Measurements from ENCODE around the gene RAB5B. TPM values are rescaled to one million over a fixed set of nuclear protein-coding genes. Genes with fewer than 3 reads are reported as not detected.
A peak's percentile ranks its signal among the peaks of the same experiment; 100 is the strongest.
"Not testable (repeated sequence)": the region's sequence is repeated elsewhere in the genome, so short reads cannot be mapped to it uniquely, and the experiment has no call there.

RAB5B gene
- total RNA-seq, 3 donors from 2014 or later (not counting 1 experiment from before 2014, with no cell fraction given), result 69.4 to 80.0 (median 78.2) TPM

GRCh38 chr12:56001487-56002100 is 27.7 kb downstream of the RAB5B start:
- no peak overlapping the region for H3K27ac Mint-ChIP-seq
- H3K4me1 ChIP-seq (ENCODE audit: control insufficient read depth, insufficient read depth, low read length), result peaks cover 14% of the 10 kb centered on the region
- DNase-seq, result no peak
- TF ChIP-seq CTCF (IDR thresholded peaks at IDR 0.05), result no peak
- peaks cover 3% of the 10 kb centered on the region for H3K36me3 ChIP-seq (ENCODE audit: control insufficient read depth, insufficient read depth, low read length)
- no peak for ATAC-seq
- H3K9me3 ChIP-seq (ENCODE audit: control insufficient read depth, insufficient read depth, low read length), result no peaks in the 10 kb centered on the region
- no peaks in the 10 kb centered on the region for H3K36me3 Mint-ChIP-seq
- intact Hi-C loops (cut with micrococcal nuclease), result no loop called here
- no peak overlapping the region for H3K4me3 ChIP-seq (ENCODE audit: low read length)
- no peaks in the 10 kb centered on the region for H3K9me3 Mint-ChIP-seq
- no peaks in the 10 kb centered on the region for H3K27me3 ChIP-seq (ENCODE audit: control insufficient read depth, insufficient read depth, low read length)
- H3K27ac ChIP-seq (ENCODE audit: low read length), result no peak overlapping the region
- H3K27me3 Mint-ChIP-seq (ENCODE audit: low read depth in 2 of 2), result no peaks in the 10 kb centered on the region
- H3K4me1 Mint-ChIP-seq, result peaks cover 7 to 12% of the 10 kb centered on the region in 2 donors
- 72% methylated on average over 5 of the region's 7 CpGs for WGBS (ENCODE audit: insufficient coverage)
- H3K4me3 Mint-ChIP-seq, result no peak overlapping the region

DNA sequence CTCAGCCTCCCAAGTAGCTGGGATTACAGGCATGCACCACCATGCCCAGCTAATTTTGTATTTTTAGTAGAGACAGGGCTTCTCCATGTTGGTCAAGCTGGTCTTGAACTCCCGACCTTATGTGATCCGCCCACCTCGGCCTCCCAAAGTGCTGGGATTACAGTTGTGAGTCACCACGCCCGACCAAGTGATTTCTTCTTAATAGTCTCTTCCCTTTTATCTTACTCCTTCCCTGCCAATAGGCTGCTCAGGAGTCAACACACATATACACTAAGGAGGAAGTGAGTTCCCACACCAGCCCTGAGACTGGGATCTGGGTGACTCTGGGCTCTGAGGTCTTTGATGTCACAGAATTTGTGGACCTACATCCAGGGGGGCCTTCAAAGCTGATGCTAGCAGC is 29.5 kb downstream of the RAB5B start:
- peaks cover 7 to 13% of the 10 kb centered on the region in 2 donors for H3K4me1 Mint-ChIP-seq
- H3K27ac Mint-ChIP-seq; H3K4me3 ChIP-seq (ENCODE audit: low read length); H3K9me3 Mint-ChIP-seq; H3K4me3 Mint-ChIP-seq; H3K9me3 ChIP-seq (ENCODE audit: control insufficient read depth, insufficient read depth, low read length); H3K27me3 Mint-ChIP-seq (ENCODE audit: low read depth in 2 of 2); H3K27ac ChIP-seq (ENCODE audit: low read length); DNase-seq; ATAC-seq; H3K27me3 ChIP-seq (ENCODE audit: control insufficient read depth, insufficient read depth, low read length); intact Hi-C loops (cut with micrococcal nuclease); H3K36me3 Mint-ChIP-seq; H3K36me3 ChIP-seq (ENCODE audit: control insufficient read depth, insufficient read depth, low read length): not testable (repeated sequence)
- WGBS (ENCODE audit: insufficient coverage), result 94% methylated on average over 5 of the region's 5 CpGs
- peaks cover 12% of the 10 kb centered on the region for H3K4me1 ChIP-seq (ENCODE audit: control insufficient read depth, insufficient read depth, low read length)

- Histone ChIP-seq H3K9me3 (ENCODE audit: control insufficient read depth, insufficient read depth, low read length) (no peaks in the 10 kb centered on the region), H3K27me3 (ENCODE audit: control insufficient read depth, insufficient read depth, low read length) (no peaks in the 10 kb centered on the region), H3K4me3 (ENCODE audit: low read length) (no peak overlapping the region), H3K27ac (ENCODE audit: low read length) (no peak overlapping the region), H3K4me1 (ENCODE audit: control insufficient read depth, insufficient read depth, low read length) (peaks cover 12% of the 10 kb centered on the region), H3K36me3 (ENCODE audit: control insufficient read depth, insufficient read depth, low read length) (peaks cover 3% of the 10 kb centered on the region)
- peak overlapping the region; percentile 22 to 38 for H3K27ac Mint-ChIP-seq
- ATAC-seq, result no peak
- DNase-seq, result no peak
- H3K27me3 Mint-ChIP-seq (ENCODE audit: low read depth in 2 of 2), result no peaks in the 10 kb centered on the region
- WGBS (ENCODE audit: insufficient coverage), result 94% methylated on average over 10 of the region's 10 CpGs
- intact Hi-C loops (cut with micrococcal nuclease), result no loop called here
- peaks cover 7 to 19% of the 10 kb centered on the region in 2 donors for H3K4me1 Mint-ChIP-seq
- H3K36me3 Mint-ChIP-seq, result no peaks in the 10 kb centered on the region
- no peak overlapping the region for H3K4me3 Mint-ChIP-seq
- no peaks in the 10 kb centered on the region for H3K9me3 Mint-ChIP-seq
- no peak for TF ChIP-seq CTCF (IDR thresholded peaks at IDR 0.05)
Measured at GRCh38 chr12:56004211-56004610, 30.3 kb downstream of the RAB5B start.

DNA sequence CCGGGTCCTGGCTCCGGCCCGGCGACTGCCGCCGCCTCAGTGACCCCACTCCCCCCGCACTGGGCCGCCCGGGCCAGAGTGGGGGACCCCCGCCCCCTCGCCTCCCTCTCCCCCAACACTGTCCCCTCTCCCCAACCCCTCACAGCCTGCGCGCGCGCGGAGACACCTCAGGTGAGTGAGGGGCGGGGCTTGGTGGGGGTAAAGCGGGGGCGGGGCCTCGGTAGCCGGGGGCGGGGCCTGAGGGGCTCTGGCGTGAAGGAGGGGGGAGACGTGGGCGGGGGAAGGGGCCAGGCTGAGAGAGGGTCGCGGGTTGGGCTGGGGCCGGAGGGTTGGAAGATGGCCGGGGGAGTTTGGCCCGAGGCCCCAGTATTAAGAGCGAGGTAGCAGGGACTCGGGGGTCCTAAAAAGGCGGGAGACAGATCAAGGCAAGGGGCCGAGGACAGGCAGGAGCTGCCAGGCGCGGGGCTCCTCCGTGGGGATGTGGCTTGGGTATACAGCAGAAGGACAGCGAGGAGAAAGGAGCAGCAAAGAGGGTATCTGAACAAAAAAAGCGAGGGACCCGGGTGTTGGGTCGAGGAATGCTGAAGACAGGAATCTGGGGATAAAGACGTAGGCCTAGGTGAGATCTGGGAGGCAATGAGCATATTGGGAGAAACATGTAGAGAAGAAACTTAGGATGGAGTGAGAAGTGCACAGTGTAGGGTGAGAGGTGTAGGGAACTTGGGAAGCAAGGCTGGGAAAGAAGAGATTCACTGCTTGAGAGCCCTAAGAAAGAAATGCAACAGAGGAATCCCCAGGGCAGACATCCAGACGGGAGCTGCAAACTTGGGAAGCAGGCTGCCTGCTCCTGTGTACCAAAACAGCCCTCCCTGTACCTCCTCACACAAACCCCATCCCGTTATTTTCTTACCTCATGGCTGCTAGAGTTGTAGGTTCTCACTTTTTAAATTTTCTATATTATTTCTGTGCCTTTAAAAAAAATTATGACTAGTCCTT is 34.0 kb downstream of the RAB5B start:
- Histone ChIP-seq H3K36me3 (ENCODE audit: control insufficient read depth, insufficient read depth, low read length) (peaks cover 3% of the 10 kb centered on the region), H3K4me1 (ENCODE audit: control insufficient read depth, insufficient read depth, low read length) (peaks cover 12% of the 10 kb centered on the region), H3K4me3 (ENCODE audit: low read length) (peak overlapping the region; percentile 53), H3K27me3 (ENCODE audit: control insufficient read depth, insufficient read depth, low read length) (no peaks in the 10 kb centered on the region), H3K27ac (ENCODE audit: low read length) (peak overlapping the region; percentile 2), H3K9me3 (ENCODE audit: control insufficient read depth, insufficient read depth, low read length) (no peaks in the 10 kb centered on the region)
- Mint-ChIP-seq H3K27ac (peak overlapping the region; percentile 57 to 69), H3K27me3 (ENCODE audit: low read depth in 2 of 2) (no peaks in the 10 kb centered on the region), H3K4me1 (peaks cover 7 to 19% of the 10 kb centered on the region in 2 donors), H3K36me3 (no peaks in the 10 kb centered on the region), H3K4me3 (peak overlapping the region; percentile 89), H3K9me3 (no peaks in the 10 kb centered on the region)
- DNase-seq (peak; percentile 51 to 79), ATAC-seq (peak; percentile 74 to 88 (median 85))
- 7% methylated on average over 31 of the region's 44 CpGs for WGBS (ENCODE audit: insufficient coverage)
- no peak for TF ChIP-seq CTCF (IDR thresholded peaks at IDR 0.05)
- intact Hi-C loops (cut with micrococcal nuclease), result no loop called here

Measured in natural killer cell (primary cell).